T-helper 2 cell (primary cell): ENCODE results near the gene NUTM2D.
A peak's percentile ranks its signal among the peaks of the same experiment; 100 is the strongest.
"Not testable (repeated sequence)": the region's sequence is repeated elsewhere in the genome, so short reads cannot be mapped to it uniquely, and the experiment has no call there.

Source experiments
- DNase-seq, 5 experiments: peaks; one replicate each; pipeline versions ENCODE4 v3.0.0 to v3.0.0-alpha.2; 2012 to 2022

NUTM2D gene

DNA sequence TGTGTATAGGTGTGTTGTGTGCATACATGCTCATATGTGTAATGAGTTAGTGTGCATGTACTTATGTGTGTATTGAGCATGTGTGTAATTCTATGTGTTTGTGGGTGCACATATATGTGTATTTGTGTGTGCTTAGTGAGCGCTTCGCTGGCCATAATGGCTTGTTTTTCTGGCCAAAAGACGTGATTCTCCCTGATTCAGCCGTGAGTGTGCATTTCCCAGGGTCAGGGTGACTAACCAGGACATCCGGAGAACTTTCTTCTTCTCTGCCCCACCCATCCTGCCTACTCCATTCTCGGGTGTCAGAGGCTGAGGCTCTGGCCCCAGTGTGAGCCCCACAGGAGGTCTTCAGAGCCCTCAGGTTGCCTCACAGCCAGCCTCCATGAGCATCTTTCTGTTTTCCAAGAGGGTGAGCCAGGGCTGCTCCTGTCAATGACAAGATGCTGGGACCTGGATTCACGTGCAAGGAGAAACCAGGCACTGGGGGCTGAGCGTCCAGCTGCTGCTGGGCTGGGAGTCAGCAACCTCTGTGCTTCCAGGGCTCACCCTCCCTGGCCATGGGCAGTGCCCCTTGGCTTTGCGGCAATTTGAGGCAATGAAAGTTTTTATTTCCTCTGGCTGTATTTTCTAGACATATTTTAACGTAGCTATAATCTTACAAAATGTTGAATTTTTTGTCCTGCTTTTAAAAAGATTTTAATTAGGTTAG lies 25.8 kb downstream of the NUTM2D start:
- not testable (repeated sequence) for DNase-seq

DNA sequence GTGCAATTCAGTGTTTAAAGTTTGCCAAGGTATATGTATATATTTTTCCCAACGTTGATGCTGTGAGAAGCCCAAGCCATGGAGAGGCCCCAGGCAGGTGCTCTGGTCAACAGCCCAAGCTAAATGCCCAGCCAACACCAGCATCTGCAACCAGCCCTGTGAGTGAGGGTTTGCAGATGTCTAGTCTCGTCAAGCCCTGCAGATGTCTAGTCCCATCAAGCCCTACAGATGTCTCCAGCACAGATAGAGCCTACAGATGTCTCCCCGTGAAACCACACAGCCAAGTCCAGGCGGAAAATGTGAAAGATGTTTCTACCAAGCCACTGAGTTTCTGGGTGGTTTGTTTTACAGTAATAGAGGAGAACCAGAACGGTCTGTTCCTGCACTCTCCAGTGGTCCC lies 26.7 kb downstream of the NUTM2D start:
- not testable (repeated sequence) for DNase-seq

DNA sequence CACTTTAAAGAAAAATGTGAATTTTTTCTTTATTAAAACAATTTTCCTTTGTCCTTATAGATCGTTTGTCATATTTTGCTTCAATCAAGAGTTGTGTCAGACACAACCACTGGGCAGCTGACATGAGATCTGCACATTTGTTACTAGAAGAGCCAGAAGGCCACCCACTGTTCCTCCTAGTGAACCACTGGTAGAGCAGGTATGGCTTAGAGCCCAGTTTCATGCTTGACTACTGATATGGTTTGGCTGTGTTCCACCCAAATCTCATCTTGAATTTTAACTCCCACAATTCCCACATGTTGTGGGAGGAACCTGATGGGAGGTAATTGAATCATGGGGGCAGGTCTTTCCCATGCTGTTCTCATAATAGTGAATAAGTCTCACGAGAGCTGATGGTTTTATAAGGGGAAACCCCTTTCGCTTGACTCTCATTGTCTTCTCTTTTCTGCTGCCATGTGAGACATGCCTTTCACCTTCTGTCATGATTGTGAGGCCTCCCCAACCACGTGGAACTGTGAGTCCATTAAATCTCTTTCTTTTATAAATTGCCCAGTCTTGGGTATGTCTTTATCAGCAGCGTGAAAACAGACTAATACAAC lies 28.3 kb downstream of the NUTM2D start:
- not testable (repeated sequence) for DNase-seq

DNA sequence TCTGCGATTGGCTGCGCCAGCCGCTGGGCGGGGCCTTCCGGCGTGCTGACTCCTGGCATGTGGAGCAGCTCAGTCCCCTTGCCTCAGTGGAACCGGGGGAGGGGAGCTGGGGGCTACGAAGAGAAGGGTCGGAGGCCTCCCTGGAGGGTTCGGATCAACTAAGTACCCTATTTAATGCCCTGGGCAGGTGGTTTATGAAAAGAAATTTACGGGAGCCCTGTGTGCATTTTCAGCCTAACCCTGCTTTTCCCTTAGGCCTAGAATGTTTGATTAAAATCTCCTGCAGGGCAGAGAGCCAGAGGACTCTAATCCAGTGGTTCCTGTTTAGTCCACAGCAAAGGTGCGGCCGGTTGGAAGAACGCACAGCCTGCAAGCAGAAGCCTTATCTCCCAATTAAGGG lies 33.8 kb downstream of the NUTM2D start:
- DNase-seq = not testable (repeated sequence)

DNA sequence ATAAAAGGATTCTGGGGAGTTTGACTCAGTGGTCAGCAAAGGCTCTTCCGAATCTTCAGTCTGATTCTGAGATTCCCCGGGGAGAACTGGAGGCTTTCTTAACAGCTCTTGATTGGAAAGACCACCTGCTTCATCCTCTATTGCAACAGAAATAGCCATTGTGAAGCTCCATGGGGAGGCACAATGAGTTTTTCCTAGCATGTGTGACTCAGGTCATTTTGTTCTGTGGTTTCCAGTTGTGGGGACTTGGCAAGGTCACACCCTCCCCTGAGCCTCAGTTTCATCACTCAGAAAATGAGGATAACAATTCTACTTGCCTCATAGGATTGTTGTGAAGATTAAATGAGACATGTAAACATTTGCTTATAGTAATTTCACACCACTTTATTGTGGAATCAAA lies 38.7 kb downstream of the NUTM2D start:
- peak in 1 of 5 experiments; percentile 63 for DNase-seq

DNA sequence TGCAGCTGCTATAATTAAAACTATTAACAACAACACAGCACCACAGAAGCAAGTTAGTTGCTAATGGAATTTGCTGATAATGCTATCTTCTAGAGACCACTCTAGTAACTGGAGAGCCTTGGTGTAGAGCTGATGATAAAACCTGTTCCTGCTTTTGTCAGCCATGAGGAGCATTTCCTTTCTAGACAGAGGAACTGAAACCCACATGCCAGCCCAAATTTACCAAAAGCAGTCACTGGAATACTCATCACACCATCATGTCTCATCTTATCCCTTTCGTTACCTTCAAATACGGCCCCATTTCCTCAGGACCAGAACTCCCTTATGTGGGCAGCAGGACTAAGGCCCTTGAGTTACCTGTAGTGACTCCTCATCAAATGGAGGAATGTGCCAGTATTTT lies 40.9 kb downstream of the NUTM2D start:
- DNase-seq = not testable (repeated sequence)

DNA sequence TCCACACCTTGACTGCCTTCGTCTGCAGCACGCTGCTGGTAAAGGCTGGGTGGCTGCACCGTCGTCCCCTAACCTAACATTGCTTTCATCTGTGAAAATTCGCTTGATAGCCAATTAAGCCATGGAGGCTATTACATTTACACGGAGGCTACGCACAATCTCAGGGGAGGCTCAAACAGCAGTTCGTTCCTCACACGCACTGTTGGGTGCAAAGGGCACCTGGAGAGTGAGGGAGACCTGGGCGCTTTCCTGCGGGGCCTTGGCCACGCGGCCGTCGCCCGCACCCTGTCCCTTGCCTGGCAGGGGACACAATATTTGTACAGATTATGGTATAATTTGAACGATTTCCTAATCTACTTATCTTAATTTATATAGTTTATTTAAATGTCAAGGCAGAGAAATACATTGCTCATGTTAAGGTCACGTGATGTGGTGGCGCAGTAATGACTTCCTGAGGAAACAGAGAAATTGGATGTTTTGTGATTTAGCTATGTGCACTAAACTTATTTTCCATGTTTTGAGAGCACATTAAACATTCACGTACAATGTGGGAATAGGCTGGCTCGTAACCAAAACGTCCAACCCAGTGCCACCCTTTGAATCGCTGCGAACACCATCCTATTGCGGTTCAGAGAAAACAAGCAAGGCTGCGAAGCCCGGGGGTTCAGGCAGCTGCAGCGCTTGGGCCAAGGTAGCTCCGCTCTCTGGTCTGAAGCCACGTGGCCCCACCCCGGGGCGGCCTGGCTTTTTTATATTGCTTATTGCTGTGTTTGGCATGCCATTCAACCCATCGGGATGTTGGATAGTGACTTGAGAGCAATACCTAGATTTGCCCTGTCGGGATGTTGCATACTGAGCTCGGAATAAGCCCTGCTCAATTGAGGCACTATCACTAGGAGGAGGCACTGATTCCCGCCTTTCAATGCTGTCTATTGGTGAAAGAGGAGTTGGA lies 50.2 kb downstream of the NUTM2D start:
- peak in 1 of 5 experiments; percentile 10 for DNase-seq

DNA sequence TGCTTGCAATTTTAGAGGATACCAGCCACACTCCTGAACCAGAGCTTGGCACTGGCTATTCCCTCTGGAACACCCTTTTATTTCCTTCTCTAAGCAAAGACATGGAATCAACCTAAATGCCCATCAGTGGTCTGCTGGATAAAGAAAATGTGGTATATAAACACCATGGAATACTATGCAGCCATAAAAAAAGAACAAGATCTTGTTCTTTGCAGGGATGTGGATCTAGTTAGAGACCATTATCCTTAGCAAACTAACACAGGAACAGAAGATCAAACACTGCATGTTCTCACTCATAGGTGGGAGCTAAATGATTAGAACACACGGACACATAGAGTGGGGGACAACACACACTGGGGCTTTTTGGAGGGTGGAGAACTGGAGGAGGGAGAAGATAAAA lies 56.4 kb downstream of the NUTM2D start:
- not testable (repeated sequence) for DNase-seq
